Activated T-cell treated with anti-CD3 and anti-CD28 coated beads for 1 hour (primary cell): ENCODE results near the gene PRIMPOL.

Source experiments
- DNase-seq: peaks from one replicate; pipeline ENCODE4 v3.0.0-alpha.2; 2020; ENCODE audit warnings: low read depth

Gene PRIMPOL

GRCh38 chr4:184666670-184667069 lies 17.1 kb downstream of the PRIMPOL start:
- no peak for DNase-seq

GRCh38 chr4:184668096-184668495 lies 18.6 kb downstream of the PRIMPOL start:
- no peak for DNase-seq

GRCh38 chr4:184668511-184669114 lies 19.1 kb downstream of the PRIMPOL start:
- DNase-seq: no peak

- no peak for DNase-seq
Measured at GRCh38 chr4:184669251-184669650, 19.7 kb downstream of the PRIMPOL start.

GRCh38 chr4:184671101-184671500 lies 21.6 kb downstream of the PRIMPOL start:
- no peak for DNase-seq

- DNase-seq: no peak
Measured at GRCh38 chr4:184672741-184673140, 23.2 kb downstream of the PRIMPOL start.

- no peak for DNase-seq
Measured at GRCh38 chr4:184674011-184674410, 24.5 kb downstream of the PRIMPOL start.

GRCh38 chr4:184675018-184675417 lies 25.5 kb downstream of the PRIMPOL start:
- DNase-seq: no peak

- DNase-seq: no peak
Measured at GRCh38 chr4:184675821-184676492, 26.4 kb downstream of the PRIMPOL start.

- DNase-seq: no peak
Measured at GRCh38 chr4:184680698-184681097, 31.2 kb downstream of the PRIMPOL start.

GRCh38 chr4:184681916-184682315 lies 32.4 kb downstream of the PRIMPOL start:
- no peak for DNase-seq

GRCh38 chr4:184684491-184685189 lies 35.1 kb downstream of the PRIMPOL start:
- no peak for DNase-seq

GRCh38 chr4:184688005-184688404 lies 38.5 kb downstream of the PRIMPOL start:
- DNase-seq: no peak

- no peak for DNase-seq
Measured at GRCh38 chr4:184688447-184688846, 38.9 kb downstream of the PRIMPOL start.

GRCh38 chr4:184689681-184690080 lies 40.1 kb downstream of the PRIMPOL start:
- DNase-seq: no peak

GRCh38 chr4:184693056-184693455 lies 43.5 kb downstream of the PRIMPOL start:
- DNase-seq: no peak

GRCh38 chr4:184694412-184694956 lies 44.9 kb downstream of the PRIMPOL start:
- no peak for DNase-seq

- no peak for DNase-seq
Measured at GRCh38 chr4:184695178-184695896, 45.8 kb downstream of the PRIMPOL start.

- no peak for DNase-seq
Measured at GRCh38 chr4:184697956-184698355, 48.4 kb downstream of the PRIMPOL start.

- DNase-seq: no peak
Measured at GRCh38 chr4:184699941-184700340, 50.4 kb downstream of the PRIMPOL start.

- DNase-seq: no peak
Measured at GRCh38 chr4:184702114-184702513, 52.6 kb downstream of the PRIMPOL start.

- no peak for DNase-seq
Measured at GRCh38 chr4:184705692-184706091, 56.2 kb downstream of the PRIMPOL start.
